ENCODE results near the gene PLXNA3.

The PLXNA3 gene

DNA sequence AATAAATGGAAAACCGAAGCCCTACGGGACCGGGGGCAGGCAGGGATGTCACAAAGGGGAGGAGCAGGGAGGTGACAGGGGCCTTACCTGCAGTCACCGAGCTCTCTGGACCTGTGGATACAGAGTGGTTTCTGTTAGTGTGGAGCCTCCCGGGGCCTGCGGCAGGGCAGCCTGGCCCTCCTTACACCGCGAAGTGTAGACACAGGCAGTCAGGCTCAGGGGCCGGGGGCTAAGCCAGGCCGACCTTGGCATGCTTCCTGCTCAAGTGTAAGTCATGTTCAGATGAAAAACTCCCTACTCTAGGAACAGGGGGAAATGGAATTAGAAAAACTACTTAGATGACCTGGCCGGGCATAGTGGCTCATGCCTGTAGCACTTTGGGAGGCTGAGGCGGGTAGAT is 53.7 kb downstream of the PLXNA3 start:
- no peaks in the 10 kb centered on the region for H3F3A ChIP-seq (ENCODE audit: insufficient read depth, low read length)
- H3K9me2 ChIP-seq (replicated peaks; ENCODE audit: insufficient read depth, low read length): no peaks in the 10 kb centered on the region
- no peak overlapping the region for H2AFZ ChIP-seq (ENCODE audit: low read length)
- no peak overlapping the region for H3K9ac ChIP-seq (ENCODE audit: low read length)
- TF ChIP-seq, protein P1, sequence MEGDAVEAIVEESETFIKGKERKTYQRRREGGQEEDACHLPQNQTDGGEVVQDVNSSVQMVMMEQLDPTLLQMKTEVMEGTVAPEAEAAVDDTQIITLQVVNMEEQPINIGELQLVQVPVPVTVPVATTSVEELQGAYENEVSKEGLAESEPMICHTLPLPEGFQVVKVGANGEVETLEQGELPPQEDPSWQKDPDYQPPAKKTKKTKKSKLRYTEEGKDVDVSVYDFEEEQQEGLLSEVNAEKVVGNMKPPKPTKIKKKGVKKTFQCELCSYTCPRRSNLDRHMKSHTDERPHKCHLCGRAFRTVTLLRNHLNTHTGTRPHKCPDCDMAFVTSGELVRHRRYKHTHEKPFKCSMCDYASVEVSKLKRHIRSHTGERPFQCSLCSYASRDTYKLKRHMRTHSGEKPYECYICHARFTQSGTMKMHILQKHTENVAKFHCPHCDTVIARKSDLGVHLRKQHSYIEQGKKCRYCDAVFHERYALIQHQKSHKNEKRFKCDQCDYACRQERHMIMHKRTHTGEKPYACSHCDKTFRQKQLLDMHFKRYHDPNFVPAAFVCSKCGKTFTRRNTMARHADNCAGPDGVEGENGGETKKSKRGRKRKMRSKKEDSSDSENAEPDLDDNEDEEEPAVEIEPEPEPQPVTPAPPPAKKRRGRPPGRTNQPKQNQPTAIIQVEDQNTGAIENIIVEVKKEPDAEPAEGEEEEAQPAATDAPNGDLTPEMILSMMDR (IDR thresholded peaks at IDR 0.05; ENCODE audit: low read length): no peak
- TF ChIP-seq EZH2 (optimal IDR thresholded peaks at IDR 0.05; ENCODE audit: low read depth, low read length): no peak
- peaks cover 4% of the 10 kb centered on the region; the same call in 1 of the 2 replicates for H3K79me2 ChIP-seq (ENCODE audit: low read length)
- no peaks in the 10 kb centered on the region for H3K36me3 ChIP-seq (replicated peaks; ENCODE audit: insufficient read depth, low read length)
- no peak overlapping the region for H3K4me3 ChIP-seq (ENCODE audit: low read length)
- H4K20me1 ChIP-seq (ENCODE audit: insufficient read depth, low read length): no peaks in the 10 kb centered on the region
- no peaks in the 10 kb centered on the region for H3K27me3 ChIP-seq (replicated peaks; ENCODE audit: insufficient read depth, low read length)
- H3K4me2 ChIP-seq (ENCODE audit: low read depth, low read length): no peak overlapping the region
- H3K4me1 ChIP-seq (ENCODE audit: low read length): no peaks in the 10 kb centered on the region
- H3K27ac ChIP-seq (ENCODE audit: low read length): no peak overlapping the region
- DNase-seq: no peak
- no peaks in the 10 kb centered on the region for H3K9me3 ChIP-seq (replicated peaks; ENCODE audit: insufficient read depth, low read length)

DNA sequence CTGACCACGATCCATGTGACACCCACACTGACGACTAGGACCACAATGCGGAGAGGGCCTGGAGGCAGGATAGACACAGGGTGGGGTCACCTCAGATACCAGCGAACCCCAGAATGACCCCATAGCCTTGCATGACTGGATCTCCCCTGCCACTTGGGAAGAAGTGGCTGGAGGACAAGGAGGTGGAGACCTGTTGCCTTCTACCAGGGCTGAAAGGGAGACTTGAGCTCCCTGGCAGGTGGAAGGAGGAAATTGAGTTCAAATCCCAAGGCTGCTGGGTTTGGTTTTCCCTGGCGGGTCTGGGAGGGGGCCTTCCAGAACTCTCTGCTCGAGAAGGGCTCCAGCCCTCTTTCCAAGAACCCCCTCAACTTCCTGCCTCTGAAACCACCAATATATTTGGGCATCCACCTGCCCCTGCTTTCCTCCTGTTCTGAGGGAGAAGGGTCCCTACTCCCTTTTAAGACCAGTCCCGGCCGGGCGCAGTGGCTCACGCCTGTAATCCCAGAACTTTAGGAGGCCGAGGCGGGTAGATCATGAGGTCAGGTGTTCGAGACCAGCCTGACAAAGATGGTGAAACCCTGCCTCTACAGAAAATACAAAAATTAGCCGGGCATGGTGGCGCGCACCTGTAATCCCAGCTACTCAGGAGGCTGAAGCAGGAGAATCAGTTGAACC is 54.9 kb downstream of the PLXNA3 start:
- H3K4me3 ChIP-seq (ENCODE audit: low read length): no peak overlapping the region
- no peaks in the 10 kb centered on the region for H4K20me1 ChIP-seq (ENCODE audit: insufficient read depth, low read length)
- H3K4me2 ChIP-seq (ENCODE audit: low read depth, low read length): no peak overlapping the region
- H3K36me3 ChIP-seq (replicated peaks; ENCODE audit: insufficient read depth, low read length): no peaks in the 10 kb centered on the region
- no peaks in the 10 kb centered on the region for H3F3A ChIP-seq (ENCODE audit: insufficient read depth, low read length)
- no peaks in the 10 kb centered on the region for H3K9me2 ChIP-seq (replicated peaks; ENCODE audit: insufficient read depth, low read length)
- H3K9ac ChIP-seq (ENCODE audit: low read length): no peak overlapping the region
- no peak overlapping the region for H3K27ac ChIP-seq (ENCODE audit: low read length)
- no peak for TF ChIP-seq EZH2 (optimal IDR thresholded peaks at IDR 0.05; ENCODE audit: low read depth, low read length)
- TF ChIP-seq EZH2phosphoT487 (IDR thresholded peaks at IDR 0.05; ENCODE audit: low read length): no peak
- TF ChIP-seq, protein P1 (IDR thresholded peaks at IDR 0.05; ENCODE audit: low read length): no peak
- H3K79me2 ChIP-seq (ENCODE audit: low read length): peaks cover 4% of the 10 kb centered on the region; the same call in 1 of the 2 replicates
- no peaks in the 10 kb centered on the region for H3K9me3 ChIP-seq (replicated peaks; ENCODE audit: insufficient read depth, low read length)
- H3K27me3 ChIP-seq (replicated peaks; ENCODE audit: insufficient read depth, low read length): no peaks in the 10 kb centered on the region
- H2AFZ ChIP-seq (ENCODE audit: low read length): no peak overlapping the region
- DNase-seq: no peak
- no peaks in the 10 kb centered on the region for H3K4me1 ChIP-seq (ENCODE audit: low read length)

DNA sequence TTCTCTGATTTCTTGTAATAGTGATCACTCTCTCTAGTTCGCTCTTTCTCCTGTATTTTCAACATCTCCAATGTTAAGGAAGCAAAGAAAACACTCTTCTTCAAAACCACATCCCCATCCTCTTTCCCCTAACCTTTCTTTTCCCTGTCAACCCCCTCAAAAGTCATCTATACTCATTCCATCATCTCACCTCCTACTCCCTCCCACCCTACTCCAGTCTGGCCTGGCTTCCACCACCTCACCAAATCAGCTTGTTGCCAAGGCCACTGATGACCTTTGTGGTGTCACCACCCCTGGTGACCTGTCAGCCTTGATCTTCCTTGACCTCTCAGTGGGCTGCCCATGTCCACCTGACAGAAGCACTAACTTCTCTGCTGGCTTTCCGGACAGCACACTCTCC is 55.6 kb downstream of the PLXNA3 start:
- H3K4me1 ChIP-seq (ENCODE audit: low read length): no peaks in the 10 kb centered on the region
- H3K36me3 ChIP-seq (replicated peaks; ENCODE audit: insufficient read depth, low read length): no peaks in the 10 kb centered on the region
- no peak overlapping the region for H3K4me2 ChIP-seq (ENCODE audit: low read depth, low read length)
- H3K4me3 ChIP-seq (ENCODE audit: low read length): no peak overlapping the region
- H3F3A ChIP-seq (ENCODE audit: insufficient read depth, low read length): no peaks in the 10 kb centered on the region
- TF ChIP-seq, protein P1 (IDR thresholded peaks at IDR 0.05; ENCODE audit: low read length): no peak
- TF ChIP-seq EZH2 (optimal IDR thresholded peaks at IDR 0.05; ENCODE audit: low read depth, low read length): no peak
- TF ChIP-seq EZH2phosphoT487 (IDR thresholded peaks at IDR 0.05; ENCODE audit: low read length): no peak
- H4K20me1 ChIP-seq (ENCODE audit: insufficient read depth, low read length): no peaks in the 10 kb centered on the region
- H3K27me3 ChIP-seq (replicated peaks; ENCODE audit: insufficient read depth, low read length): no peaks in the 10 kb centered on the region
- no peaks in the 10 kb centered on the region for H3K9me3 ChIP-seq (replicated peaks; ENCODE audit: insufficient read depth, low read length)
- H2AFZ ChIP-seq (ENCODE audit: low read length): no peak overlapping the region
- no peak overlapping the region for H3K9ac ChIP-seq (ENCODE audit: low read length)
- H3K27ac ChIP-seq (ENCODE audit: low read length): no peak overlapping the region
- no peaks in the 10 kb centered on the region for H3K9me2 ChIP-seq (replicated peaks; ENCODE audit: insufficient read depth, low read length)
- DNase-seq: no peak
- peaks cover 4% of the 10 kb centered on the region; the same call in 1 of the 2 replicates for H3K79me2 ChIP-seq (ENCODE audit: low read length)
